K562 (cell line): ENCODE results near the gene TCHP. TPM values are rescaled to one million over a fixed set of nuclear protein-coding genes. Genes with fewer than 3 reads are reported as not detected.

ENCODE experiments used
- ATAC-seq: fragments of 200-7000 bp; cut with Tn5 transposase; 3 replicates; pipeline ENCODE4 v1.9.1; 2020; ENCODE audit warnings: moderate library complexity
- BruUV-seq: library from RNA; stranded (reverse); fragments of 400-500 nt; replicated peaks from 2 replicates; lab custom pipeline; 2021; lab: Mats Ljungman, UMichigan
- CTCF ChIA-PET: fragments of 300-600 bp; formaldehyde crosslinking; extraction: SDS; loops from one replicate; lab custom pipeline; 2021; ENCODE audit warnings: low intra/inter-chr PET ratio; lab: Yijun Ruan, JAX
- POLR2A ChIA-PET: fragments of 300-600, 350-650 bp; sonication (Branson Sonifier 250); formaldehyde crosslinking; extraction: SDS; loops from one replicate; lab custom pipeline; 2021; ENCODE audit warnings: antibody characterized with exemption, inconsistent platforms; lab: Yijun Ruan, JAX
- DNase-seq, 4 experiments: peaks; one replicate each; pipeline versions ENCODE4 v3.0.0 to v3.0.0-alpha.2; 2011 to 2018; ENCODE audit warnings: low spot score in 3 of 4, mixed read lengths in 3 of 4; ENCODE audit errors: extremely low read depth in 1 of 4
- FAIRE-seq: peaks from 2 replicates; lab custom pipeline; 2011; peaks lifted over from hg19 to GRCh38; lab: Jason Lieb, UNC
- H2AFZ ChIP-seq: 2 replicates; pipeline ENCODE4 v1.6.0; 2011; ENCODE audit warnings: low read depth, low read length, control low read depth, inconsistent platforms
- H3K27ac ChIP-seq: fragments of 200-600 bp; 3 replicates; pipeline ENCODE4 v1.8.0; 2011; ENCODE audit warnings: low read depth, mild to moderate bottlenecking, control low read depth, inconsistent platforms, low read length, moderate library complexity, mixed read lengths; ENCODE audit errors: extremely low read depth
- H3K27me3 ChIP-seq, 2 experiments: fragments of 300-600 bp in 1 of 2; 2 replicates in 1 of 2; 3 replicates in 1 of 2; pipeline versions ENCODE4 v1.6.0 to v1.8.0; 2011; ENCODE audit warnings: inconsistent platforms in 2 of 2, low read length in 2 of 2, mild to moderate bottlenecking in 1 of 2, mixed read lengths in 1 of 2, moderate library complexity in 1 of 2; ENCODE audit not compliant: control insufficient read depth in 2 of 2, insufficient read depth in 2 of 2
- H3K36me3 ChIP-seq: fragments of 300-600 bp; 3 replicates; pipeline ENCODE4 v1.8.0; 2011; ENCODE audit warnings: mild to moderate bottlenecking, low read length, inconsistent platforms; ENCODE audit not compliant: control insufficient read depth, insufficient read depth
- H3K4me1 ChIP-seq, 2 experiments: fragments of 200-600 bp in 1 of 2; replicated peaks in 1 of 2; 2 replicates in 1 of 2; 3 replicates in 1 of 2; pipeline versions ENCODE4 v1.5.1 to v1.8.0; 2011; ENCODE audit warnings: inconsistent platforms in 2 of 2, low read length in 2 of 2, mild to moderate bottlenecking in 1 of 2, mixed read lengths in 1 of 2, moderate library complexity in 1 of 2; ENCODE audit not compliant: control insufficient read depth in 2 of 2, insufficient read depth in 2 of 2
- H3K4me2 ChIP-seq: 2 replicates; pipeline ENCODE4 v1.6.1; 2011; ENCODE audit warnings: low read length, control low read depth, inconsistent platforms, mixed read lengths; ENCODE audit not compliant: insufficient read depth
- H3K4me3 ChIP-seq: fragments of 200-600 bp; sonication (generic), shearing (Covaris generic); 2 replicates; pipeline ENCODE4 v1.5.1; 2016; ENCODE audit warnings: control low read depth, inconsistent platforms
- H3K79me2 ChIP-seq: fragments of 200-600 bp; 3 replicates; pipeline ENCODE4 v1.8.0; 2011; ENCODE audit warnings: low read length, inconsistent platforms; ENCODE audit not compliant: control insufficient read depth, insufficient read depth
- H3K9ac ChIP-seq, 2 experiments: 2 replicates each; pipeline versions ENCODE4 v1.6.0 to v1.6.1; 2011; ENCODE audit warnings: low read depth in 2 of 2, low read length in 2 of 2, control low read depth in 1 of 2, inconsistent platforms in 1 of 2, mild to moderate bottlenecking in 1 of 2, mixed read lengths in 1 of 2; ENCODE audit not compliant: insufficient read depth in 1 of 2
- H3K9me1 ChIP-seq: one replicate; pipeline ENCODE4 v1.6.0; 2011; ENCODE audit warnings: inconsistent platforms, mild to moderate bottlenecking, low read length, moderate library complexity; ENCODE audit not compliant: control insufficient read depth, insufficient read depth
- H3K9me3 ChIP-seq: replicated peaks from 2 replicates; pipeline ENCODE4 v1.5.1; 2011; ENCODE audit warnings: low read depth, low read length, inconsistent platforms; ENCODE audit not compliant: control insufficient read depth, insufficient read depth
- H4K20me1 ChIP-seq: replicated peaks from 2 replicates; pipeline ENCODE4 v1.6.1; 2011; ENCODE audit warnings: low read length, inconsistent platforms, mixed read lengths; ENCODE audit not compliant: control insufficient read depth, insufficient read depth
- CBFA2T2 ChIP-seq: fragments of 450-650 bp; conservative IDR thresholded peaks from 2 replicates; pipeline ENCODE4 v1.6.1; 2017; ENCODE audit warnings: mild to moderate bottlenecking
- CREB3 ChIP-seq: fragments of 450-650 bp; conservative IDR thresholded peaks from 2 replicates; pipeline ENCODE4 v1.6.1; 2016; ENCODE audit warnings: missing genetic modification characterization, low read depth, mild to moderate bottlenecking, missing compliant biosample characterization, moderate library complexity
- GTF3C2 ChIP-seq: IDR thresholded peaks from 3 replicates; pipeline ENCODE4 v1.6.1; 2011; ENCODE audit warnings: borderline replicate concordance, mild to moderate bottlenecking, moderate library complexity; ENCODE audit not compliant: insufficient read length; ENCODE audit errors: extremely low read depth
- HINFP ChIP-seq: fragments of 450-650 bp; conservative IDR thresholded peaks from 2 replicates; pipeline ENCODE4 v1.6.1; 2016; ENCODE audit warnings: missing genetic modification characterization, low read depth, mild to moderate bottlenecking, control low read depth, missing compliant biosample characterization
- MITF ChIP-seq: IDR thresholded peaks from 2 replicates; pipeline ENCODE4 v1.6.1; 2014; ENCODE audit warnings: antibody characterized with exemption
- NFE2 ChIP-seq: IDR thresholded peaks from 2 replicates; pipeline ENCODE4 v1.6.1; 2014; ENCODE audit warnings: antibody characterized with exemption, low read depth
- PTRF ChIP-seq: fragments of 450-650 bp; IDR thresholded peaks from 2 replicates; pipeline ENCODE4 v1.6.1; 2016; ENCODE audit warnings: mild to moderate bottlenecking, missing genetic modification characterization, missing compliant biosample characterization
- SMAD4 ChIP-seq: fragments of 250-450 bp; sonication (Bioruptor Pico); conservative IDR thresholded peaks from 2 replicates; pipeline ENCODE4 v1.8.0; 2021; ENCODE audit warnings: inconsistent platforms, mild to moderate bottlenecking, moderate library complexity
- TAF7 ChIP-seq: fragments of 450-650 bp; IDR thresholded peaks from 2 replicates; pipeline ENCODE4 v1.6.1; 2016; ENCODE audit warnings: missing genetic modification characterization, missing compliant biosample characterization
- ZBTB34 ChIP-seq: fragments of 250-450 bp; sonication (Bioruptor Pico); IDR thresholded peaks from 2 replicates; pipeline ENCODE4 v1.8.0; 2021; ENCODE audit warnings: mild to moderate bottlenecking, moderate library complexity
- ZNF184 ChIP-seq: sonication (generic); formaldehyde crosslinking; IDR thresholded peaks from 2 replicates; pipeline ENCODE4 v1.5.0; 2020; ENCODE audit warnings: missing genetic modification reagents
- ZNF217 ChIP-seq: sonication (generic); formaldehyde crosslinking; IDR thresholded peaks from 2 replicates; pipeline ENCODE4 v1.8.0; 2022; ENCODE audit warnings: mild to moderate bottlenecking, missing genetic modification reagents
- WGBS: fragments of 100-300 bp; shearing (Covaris generic); methylation state at CpG from one replicate; pipeline ENCODE4 v1.1.6; 2016; ENCODE audit warnings: low coverage, mixed read lengths; ENCODE audit not compliant: insufficient coverage; ENCODE audit errors: missing lambda C conversion rate; 5-methylcytosine and 5-hydroxymethylcytosine counted together
- in situ Hi-C: fragments of 300-500 bp; cut with MboI; formaldehyde crosslinking; loops from 4 replicates; pipeline ENCODE4 v1.15.0; 2018; ENCODE audit warnings: inconsistent platforms, mixed read lengths
- intact Hi-C: fragments of 100-400 bp; cut with micrococcal nuclease; formaldehyde crosslinking; loops from 2 replicates; pipeline ENCODE4 v1.14.2; 2022
- polyA plus RNA-seq, 8 experiments: library from polyadenylated mRNA; depleted of rRNA in 4 of 8; stranded (reverse) in 5 of 8; unstranded in 3 of 8; fragments of >200 nt; fragmentation: Nextera tagmentation in 2 of 8; fragmentation: Illumina TruSeq in 1 of 8; extraction: Ambion mirVana in 2 of 8; extraction: Trizol in 1 of 8; gene quantifications; 2 replicates each; pipeline versions ENCODE4 v1.2.1 to v1.2.3, GENCODE V29; 2011 to 2014; ENCODE audit warnings: inconsistent platforms in 1 of 8, missing spikeins in 1 of 8
- total RNA-seq, 7 experiments: library from RNA; depleted of rRNA in 6 of 7; stranded (reverse); fragments of >200 nt in 6 of 7; fragmentation: Illumina TruSeq in 2 of 7; extraction: Trizol in 2 of 7; gene quantifications; 2 replicates each; pipeline versions ENCODE4 v1.2.1 to v1.2.3, GENCODE V29; 2011 to 2021; ENCODE audit warnings: low replicate concordance in 1 of 7

The TCHP gene
- total and polyA plus RNA-seq, 9 of the 15 experiments (the other 6 are each of a cell fraction or from before 2014, with no cell fraction given), result 3.4 to 30.4 (median 19.7) TPM

- H3K4me1 ChIP-seq, result no peaks in the 10 kb centered on the region
- H4K20me1 ChIP-seq, result no peaks in the 10 kb centered on the region
- no peak overlapping the region for H3K4me2 ChIP-seq
- no peak for FAIRE-seq
- WGBS, result 81% methylated on average over 6 of the region's 7 CpGs
- CTCF ChIA-PET, result no interaction called here
- no peak overlapping the region for H3K27ac ChIP-seq
- POLR2A ChIA-PET, result interaction anchor here (1.0 kb wide), 1 partner anchor 16 kb away, joined by 3 read pairs; no protein-coding TSS in a partner anchor
- H3K4me3 ChIP-seq, result no peak overlapping the region
- H3K9me1 ChIP-seq, result no peaks in the 10 kb centered on the region
- no peaks in the 10 kb centered on the region for H3K9me3 ChIP-seq
- no peak overlapping the region for H2AFZ ChIP-seq
- ATAC-seq, result no peak
- no peaks in the 10 kb centered on the region for H3K27me3 ChIP-seq
- H3K36me3 ChIP-seq, result peaks cover 68% of the 10 kb centered on the region
- DNase-seq, result no peak
- intact Hi-C loops (no loop called here), in situ Hi-C loops (no loop called here)
- BruUV-seq, result no TSS peak
- no peak overlapping the region for H3K9ac ChIP-seq
- H3K79me2 ChIP-seq, result no peaks in the 10 kb centered on the region
- no peak for TF ChIP-seq SMAD4
- TF ChIP-seq ZNF184 (CRISPR knock-in tag), result no peak
- no peak for TF ChIP-seq GTF3C2
- TF ChIP-seq HINFP (tag), result no peak
- TF ChIP-seq MITF, result no peak
- no peak for TF ChIP-seq TAF7 (tag)
- TF ChIP-seq ZNF217 (CRISPR knock-in tag), result no peak
- TF ChIP-seq NFE2, result no peak
- no peak for TF ChIP-seq ZBTB34
- TF ChIP-seq PTRF (tag), result no peak
- TF ChIP-seq CREB3, result no peak
- no peak for TF ChIP-seq CBFA2T2
These were observed 51.7 kb downstream of the TCHP start for GRCh38 chr12:109951751-109952150.
